Measurements from ENCODE around the gene TERT. TPM values are rescaled to one million over a fixed set of nuclear protein-coding genes. Genes with fewer than 3 reads are reported as not detected.

TERT gene
- total and polyA plus RNA-seq, 10 of the 15 experiments (the other 5 are each of a cell fraction or from before 2014, with no cell fraction given) = 0.08 to 21.5 (median 5.0) TPM

GRCh38 chr5:1304033-1304432 lies 9.2 kb upstream of the TERT start:
- peaks cover under 1% of the 10 kb centered on the region; the same call in 2 of the 3 replicates for H3K9me3 ChIP-seq (replicated peaks; ENCODE audit: control insufficient read depth, insufficient read depth, low read length)
- ATAC-seq (no peak), DNase-seq (ENCODE audit: low read depth, low spot score) (no peak), FAIRE-seq (no peak)
- no peak overlapping the region for H3K4me3 ChIP-seq
- H3K36me3 ChIP-seq (ENCODE audit: control insufficient read depth in 2 of 2, insufficient read depth in 2 of 2, low read length in 1 of 2) = no peaks in the 10 kb centered on the region
- POLR2A ChIA-PET = interaction anchor here (1.5 kb wide), 1 partner anchor 12 kb away, joined by 3 read pairs; no protein-coding TSS in a partner anchor
- CTCF ChIA-PET = interaction anchor here (0.7 to 2.1 kb wide), 3 partner anchors 9 to 14 kb away, joined by 3 to 7 read pairs (median 3); no protein-coding TSS in a partner anchor
- RAD21 ChIA-PET (ENCODE audit: unreplicated experiment) = interaction anchor here (1.1 kb wide), 1 partner anchor 49 kb away, joined by 3 read pairs; no protein-coding TSS in a partner anchor
- 25% methylated on average over 2 of the region's 2 CpGs for WGBS (ENCODE audit: insufficient coverage, insufficient replicate concordance, low lambda C conversion rate, missing lambda C conversion rate)
- no peak overlapping the region for H3K9ac ChIP-seq (ENCODE audit: control insufficient read depth, insufficient read depth, low read length)
- in situ Hi-C loops (cut with MboI) = no loop called here
- SMC1A ChIA-PET (ENCODE audit: uncharacterized antibody, unreplicated experiment) = interaction anchor here (1.6 to 1.7 kb wide), 2 partner anchors 11 to 37 kb away, joined by 4 to 7 read pairs; no protein-coding TSS in a partner anchor
- H3K27me3 ChIP-seq (replicated peaks in 1 of 2; ENCODE audit: control insufficient read depth in 2 of 2, insufficient read depth in 2 of 2, low read length in 1 of 2) = no peaks in the 10 kb centered on the region; a peak in 1 of 4 replicates
- no TSS peak for BruUV-seq (replicated peaks)
- no peak overlapping the region for H3K27ac ChIP-seq (ENCODE audit: control insufficient read depth, insufficient read depth)
- no peak overlapping the region for H2AFZ ChIP-seq (ENCODE audit: control insufficient read depth, low read depth, low read length)
- no peak overlapping the region for H3K4me2 ChIP-seq (ENCODE audit: control insufficient read depth, insufficient read depth)
- no peaks in the 10 kb centered on the region for H3K4me1 ChIP-seq (ENCODE audit: control insufficient read depth, insufficient read depth, low read length)
- no peaks in the 10 kb centered on the region for H3K79me2 ChIP-seq (ENCODE audit: control insufficient read depth, insufficient read depth, low read length)
- 0 out of 2 replicates have a peak, but pooled peaks cover 4% of the 10 kb centered on the region for H4K20me1 ChIP-seq (ENCODE audit: control insufficient read depth, insufficient read depth)
- intact Hi-C loops (cut with micrococcal nuclease; ENCODE audit: unreplicated experiment) = no loop called here
- TF ChIP-seq NBN (IDR thresholded peaks at IDR 0.05) (no peak), KLF5 (IDR thresholded peaks at IDR 0.05; ENCODE audit: partially characterized antibody) (no peak), CEBPZ (IDR thresholded peaks at IDR 0.05; ENCODE audit: low read depth, low read length) (no peak), RFX5 (IDR thresholded peaks at IDR 0.05; ENCODE audit: low read depth, low read length) (no peak)
- TF ChIP-seq, protein P1, sequence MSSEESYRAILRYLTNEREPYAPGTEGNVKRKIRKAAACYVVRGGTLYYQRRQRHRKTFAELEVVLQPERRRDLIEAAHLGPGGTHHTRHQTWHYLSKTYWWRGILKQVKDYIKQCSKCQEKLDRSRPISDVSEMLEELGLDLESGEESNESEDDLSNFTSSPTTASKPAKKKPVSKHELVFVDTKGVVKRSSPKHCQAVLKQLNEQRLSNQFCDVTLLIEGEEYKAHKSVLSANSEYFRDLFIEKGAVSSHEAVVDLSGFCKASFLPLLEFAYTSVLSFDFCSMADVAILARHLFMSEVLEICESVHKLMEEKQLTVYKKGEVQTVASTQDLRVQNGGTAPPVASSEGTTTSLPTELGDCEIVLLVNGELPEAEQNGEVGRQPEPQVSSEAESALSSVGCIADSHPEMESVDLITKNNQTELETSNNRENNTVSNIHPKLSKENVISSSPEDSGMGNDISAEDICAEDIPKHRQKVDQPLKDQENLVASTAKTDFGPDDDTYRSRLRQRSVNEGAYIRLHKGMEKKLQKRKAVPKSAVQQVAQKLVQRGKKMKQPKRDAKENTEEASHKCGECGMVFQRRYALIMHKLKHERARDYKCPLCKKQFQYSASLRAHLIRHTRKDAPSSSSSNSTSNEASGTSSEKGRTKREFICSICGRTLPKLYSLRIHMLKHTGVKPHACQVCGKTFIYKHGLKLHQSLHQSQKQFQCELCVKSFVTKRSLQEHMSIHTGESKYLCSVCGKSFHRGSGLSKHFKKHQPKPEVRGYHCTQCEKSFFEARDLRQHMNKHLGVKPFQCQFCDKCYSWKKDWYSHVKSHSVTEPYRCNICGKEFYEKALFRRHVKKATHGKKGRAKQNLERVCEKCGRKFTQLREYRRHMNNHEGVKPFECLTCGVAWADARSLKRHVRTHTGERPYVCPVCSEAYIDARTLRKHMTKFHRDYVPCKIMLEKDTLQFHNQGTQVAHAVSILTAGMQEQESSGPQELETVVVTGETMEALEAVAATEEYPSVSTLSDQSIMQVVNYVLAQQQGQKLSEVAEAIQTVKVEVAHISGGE (CRISPR knock-in tag; IDR thresholded peaks at IDR 0.05) = no peak
- TF ChIP-seq, protein P2, sequence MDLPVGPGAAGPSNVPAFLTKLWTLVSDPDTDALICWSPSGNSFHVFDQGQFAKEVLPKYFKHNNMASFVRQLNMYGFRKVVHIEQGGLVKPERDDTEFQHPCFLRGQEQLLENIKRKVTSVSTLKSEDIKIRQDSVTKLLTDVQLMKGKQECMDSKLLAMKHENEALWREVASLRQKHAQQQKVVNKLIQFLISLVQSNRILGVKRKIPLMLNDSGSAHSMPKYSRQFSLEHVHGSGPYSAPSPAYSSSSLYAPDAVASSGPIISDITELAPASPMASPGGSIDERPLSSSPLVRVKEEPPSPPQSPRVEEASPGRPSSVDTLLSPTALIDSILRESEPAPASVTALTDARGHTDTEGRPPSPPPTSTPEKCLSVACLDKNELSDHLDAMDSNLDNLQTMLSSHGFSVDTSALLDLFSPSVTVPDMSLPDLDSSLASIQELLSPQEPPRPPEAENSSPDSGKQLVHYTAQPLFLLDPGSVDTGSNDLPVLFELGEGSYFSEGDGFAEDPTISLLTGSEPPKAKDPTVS (IDR thresholded peaks at IDR 0.05; ENCODE audit: low read depth, low read length) = no peak
- TF ChIP-seq, protein P3, sequence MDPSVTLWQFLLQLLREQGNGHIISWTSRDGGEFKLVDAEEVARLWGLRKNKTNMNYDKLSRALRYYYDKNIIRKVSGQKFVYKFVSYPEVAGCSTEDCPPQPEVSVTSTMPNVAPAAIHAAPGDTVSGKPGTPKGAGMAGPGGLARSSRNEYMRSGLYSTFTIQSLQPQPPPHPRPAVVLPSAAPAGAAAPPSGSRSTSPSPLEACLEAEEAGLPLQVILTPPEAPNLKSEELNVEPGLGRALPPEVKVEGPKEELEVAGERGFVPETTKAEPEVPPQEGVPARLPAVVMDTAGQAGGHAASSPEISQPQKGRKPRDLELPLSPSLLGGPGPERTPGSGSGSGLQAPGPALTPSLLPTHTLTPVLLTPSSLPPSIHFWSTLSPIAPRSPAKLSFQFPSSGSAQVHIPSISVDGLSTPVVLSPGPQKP (IDR thresholded peaks at IDR 0.05; ENCODE audit: low read depth, low read length) = no peak
- TF ChIP-seq, protein P4, sequence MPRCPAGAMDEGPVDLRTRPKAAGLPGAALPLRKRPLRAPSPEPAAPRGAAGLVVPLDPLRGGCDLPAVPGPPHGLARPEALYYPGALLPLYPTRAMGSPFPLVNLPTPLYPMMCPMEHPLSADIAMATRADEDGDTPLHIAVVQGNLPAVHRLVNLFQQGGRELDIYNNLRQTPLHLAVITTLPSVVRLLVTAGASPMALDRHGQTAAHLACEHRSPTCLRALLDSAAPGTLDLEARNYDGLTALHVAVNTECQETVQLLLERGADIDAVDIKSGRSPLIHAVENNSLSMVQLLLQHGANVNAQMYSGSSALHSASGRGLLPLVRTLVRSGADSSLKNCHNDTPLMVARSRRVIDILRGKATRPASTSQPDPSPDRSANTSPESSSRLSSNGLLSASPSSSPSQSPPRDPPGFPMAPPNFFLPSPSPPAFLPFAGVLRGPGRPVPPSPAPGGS (IDR thresholded peaks at IDR 0.05; ENCODE audit: borderline replicate concordance, insufficient read depth, low read depth, low read length, poor library complexity, severe bottlenecking) = no peak
